K562 (cell line): ENCODE data around the gene NCF2. TPM values are rescaled to one million over a fixed set of nuclear protein-coding genes. Genes with fewer than 3 reads are reported as not detected.

ENCODE experiments used
- ETV5 ChIP-seq: sonication (generic); formaldehyde crosslinking; IDR thresholded peaks from 2 replicates; pipeline ENCODE4 v1.4.0; 2020; ENCODE audit warnings: low read depth, mild to moderate bottlenecking, missing genetic modification reagents
- HNRNPLL ChIP-seq: fragments of 200-400 bp; formaldehyde crosslinking; IDR thresholded peaks from 2 replicates; pipeline ENCODE4 v1.6.1; 2017; ENCODE audit warnings: low read length, low read depth, mild to moderate bottlenecking; ENCODE audit not compliant: poor library complexity, severe bottlenecking
- KAT8 ChIP-seq: fragments of 450-650 bp; IDR thresholded peaks from 2 replicates; pipeline ENCODE4 v1.6.1; 2016; ENCODE audit warnings: low read depth, mild to moderate bottlenecking
- PHTF2 ChIP-seq: fragments of 250-450 bp; sonication (Bioruptor Pico); IDR thresholded peaks from 2 replicates; pipeline ENCODE4 v1.5.0; 2021; ENCODE audit warnings: mild to moderate bottlenecking
- SRSF9 ChIP-seq: fragments of 200-400 bp; formaldehyde crosslinking; IDR thresholded peaks from 2 replicates; pipeline ENCODE4 v1.6.1; 2017; ENCODE audit warnings: low read depth, low read length, borderline replicate concordance
- polyA plus RNA-seq, 8 experiments: library from polyadenylated mRNA; depleted of rRNA in 4 of 8; stranded (reverse) in 5 of 8; unstranded in 3 of 8; fragments of >200 nt; fragmentation: Nextera tagmentation in 2 of 8; fragmentation: Illumina TruSeq in 1 of 8; extraction: Ambion mirVana in 2 of 8; extraction: Trizol in 1 of 8; gene quantifications; 2 replicates each; pipeline versions ENCODE4 v1.2.1 to v1.2.3, GENCODE V29; 2011 to 2014; ENCODE audit warnings: inconsistent platforms in 1 of 8, missing spikeins in 1 of 8
- total RNA-seq, 7 experiments: library from RNA; depleted of rRNA in 6 of 7; stranded (reverse); fragments of >200 nt in 6 of 7; fragmentation: Illumina TruSeq in 2 of 7; extraction: Trizol in 2 of 7; gene quantifications; 2 replicates each; pipeline versions ENCODE4 v1.2.1 to v1.2.3, GENCODE V29; 2011 to 2021; ENCODE audit warnings: low replicate concordance in 1 of 7
- TF ChIP-seq, protein P1 (sequence below): sonication (generic); formaldehyde crosslinking; IDR thresholded peaks from 2 replicates; pipeline ENCODE4 v1.8.0; 2023; ENCODE audit warnings: mild to moderate bottlenecking, missing genetic modification reagents
- TF ChIP-seq, protein P2 (sequence below): fragments of 450-650 bp; IDR thresholded peaks from 2 replicates; pipeline ENCODE4 v1.6.1; 2018; ENCODE audit not compliant: partially characterized antibody
- TF ChIP-seq, protein P3 (sequence below): fragments of 450-650 bp; IDR thresholded peaks from 2 replicates; pipeline ENCODE4 v1.6.1; 2016; ENCODE audit warnings: borderline replicate concordance
- TF ChIP-seq, protein P4 (sequence below): sonication (generic); formaldehyde crosslinking; IDR thresholded peaks from 2 replicates; pipeline ENCODE4 v1.8.1; 2023; ENCODE audit warnings: mild to moderate bottlenecking, missing genetic modification reagents, moderate library complexity

The NCF2 gene
- total and polyA plus RNA-seq, 9 of the 15 experiments (the other 6 are each of a cell fraction or from before 2014, with no cell fraction given) = 0.07 to 0.54 (median 0.16) TPM; not detected in 3

DNA sequence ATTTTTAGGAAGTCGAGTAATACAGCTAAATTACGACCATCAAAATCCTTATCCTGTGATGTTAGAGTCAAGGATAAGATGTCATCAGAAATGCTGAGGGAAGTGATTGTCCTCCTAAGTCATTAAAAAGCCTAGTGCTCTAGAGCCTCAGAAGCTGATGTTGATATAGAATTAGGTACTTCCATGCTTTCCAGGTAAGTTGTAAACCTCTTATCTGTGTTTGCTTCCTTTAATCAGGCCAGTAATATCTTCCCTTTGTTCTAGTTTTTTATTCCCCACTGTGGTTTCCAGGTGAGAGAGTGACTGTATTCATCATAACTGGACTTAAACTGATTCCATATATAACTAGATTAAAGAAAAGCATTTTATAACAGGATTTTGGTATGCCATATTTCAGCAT, 73.5 kb downstream of the NCF2 start (continued):
- TF ChIP-seq, protein P1, sequence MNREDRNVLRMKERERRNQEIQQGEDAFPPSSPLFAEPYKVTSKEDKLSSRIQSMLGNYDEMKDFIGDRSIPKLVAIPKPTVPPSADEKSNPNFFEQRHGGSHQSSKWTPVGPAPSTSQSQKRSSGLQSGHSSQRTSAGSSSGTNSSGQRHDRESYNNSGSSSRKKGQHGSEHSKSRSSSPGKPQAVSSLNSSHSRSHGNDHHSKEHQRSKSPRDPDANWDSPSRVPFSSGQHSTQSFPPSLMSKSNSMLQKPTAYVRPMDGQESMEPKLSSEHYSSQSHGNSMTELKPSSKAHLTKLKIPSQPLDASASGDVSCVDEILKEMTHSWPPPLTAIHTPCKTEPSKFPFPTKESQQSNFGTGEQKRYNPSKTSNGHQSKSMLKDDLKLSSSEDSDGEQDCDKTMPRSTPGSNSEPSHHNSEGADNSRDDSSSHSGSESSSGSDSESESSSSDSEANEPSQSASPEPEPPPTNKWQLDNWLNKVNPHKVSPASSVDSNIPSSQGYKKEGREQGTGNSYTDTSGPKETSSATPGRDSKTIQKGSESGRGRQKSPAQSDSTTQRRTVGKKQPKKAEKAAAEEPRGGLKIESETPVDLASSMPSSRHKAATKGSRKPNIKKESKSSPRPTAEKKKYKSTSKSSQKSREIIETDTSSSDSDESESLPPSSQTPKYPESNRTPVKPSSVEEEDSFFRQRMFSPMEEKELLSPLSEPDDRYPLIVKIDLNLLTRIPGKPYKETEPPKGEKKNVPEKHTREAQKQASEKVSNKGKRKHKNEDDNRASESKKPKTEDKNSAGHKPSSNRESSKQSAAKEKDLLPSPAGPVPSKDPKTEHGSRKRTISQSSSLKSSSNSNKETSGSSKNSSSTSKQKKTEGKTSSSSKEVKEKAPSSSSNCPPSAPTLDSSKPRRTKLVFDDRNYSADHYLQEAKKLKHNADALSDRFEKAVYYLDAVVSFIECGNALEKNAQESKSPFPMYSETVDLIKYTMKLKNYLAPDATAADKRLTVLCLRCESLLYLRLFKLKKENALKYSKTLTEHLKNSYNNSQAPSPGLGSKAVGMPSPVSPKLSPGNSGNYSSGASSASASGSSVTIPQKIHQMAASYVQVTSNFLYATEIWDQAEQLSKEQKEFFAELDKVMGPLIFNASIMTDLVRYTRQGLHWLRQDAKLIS (CRISPR knock-in tag) = no peak
- no peak for TF ChIP-seq HNRNPLL
- TF ChIP-seq SRSF9 = no peak
- TF ChIP-seq PHTF2 = no peak
- TF ChIP-seq, protein P2, sequence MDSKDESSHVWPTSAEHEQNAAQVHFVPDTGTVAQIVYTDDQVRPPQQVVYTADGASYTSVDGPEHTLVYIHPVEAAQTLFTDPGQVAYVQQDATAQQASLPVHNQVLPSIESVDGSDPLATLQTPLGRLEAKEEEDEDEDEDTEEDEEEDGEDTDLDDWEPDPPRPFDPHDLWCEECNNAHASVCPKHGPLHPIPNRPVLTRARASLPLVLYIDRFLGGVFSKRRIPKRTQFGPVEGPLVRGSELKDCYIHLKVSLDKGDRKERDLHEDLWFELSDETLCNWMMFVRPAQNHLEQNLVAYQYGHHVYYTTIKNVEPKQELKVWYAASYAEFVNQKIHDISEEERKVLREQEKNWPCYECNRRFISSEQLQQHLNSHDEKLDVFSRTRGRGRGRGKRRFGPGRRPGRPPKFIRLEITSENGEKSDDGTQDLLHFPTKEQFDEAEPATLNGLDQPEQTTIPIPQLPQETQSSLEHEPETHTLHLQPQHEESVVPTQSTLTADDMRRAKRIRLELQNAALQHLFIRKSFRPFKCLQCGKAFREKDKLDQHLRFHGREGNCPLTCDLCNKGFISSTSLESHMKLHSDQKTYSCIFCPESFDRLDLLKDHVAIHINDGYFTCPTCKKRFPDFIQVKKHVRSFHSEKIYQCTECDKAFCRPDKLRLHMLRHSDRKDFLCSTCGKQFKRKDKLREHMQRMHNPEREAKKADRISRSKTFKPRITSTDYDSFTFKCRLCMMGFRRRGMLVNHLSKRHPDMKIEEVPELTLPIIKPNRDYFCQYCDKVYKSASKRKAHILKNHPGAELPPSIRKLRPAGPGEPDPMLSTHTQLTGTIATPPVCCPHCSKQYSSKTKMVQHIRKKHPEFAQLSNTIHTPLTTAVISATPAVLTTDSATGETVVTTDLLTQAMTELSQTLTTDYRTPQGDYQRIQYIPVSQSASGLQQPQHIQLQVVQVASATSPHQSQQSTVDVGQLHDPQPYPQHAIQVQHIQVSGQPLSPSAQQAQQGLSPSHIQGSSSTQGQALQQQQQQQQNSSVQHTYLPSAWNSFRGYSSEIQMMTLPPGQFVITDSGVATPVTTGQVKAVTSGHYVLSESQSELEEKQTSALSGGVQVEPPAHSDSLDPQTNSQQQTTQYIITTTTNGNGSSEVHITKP = no peak
- no peak for TF ChIP-seq ETV5 (CRISPR knock-in tag)
- TF ChIP-seq, protein P3, sequence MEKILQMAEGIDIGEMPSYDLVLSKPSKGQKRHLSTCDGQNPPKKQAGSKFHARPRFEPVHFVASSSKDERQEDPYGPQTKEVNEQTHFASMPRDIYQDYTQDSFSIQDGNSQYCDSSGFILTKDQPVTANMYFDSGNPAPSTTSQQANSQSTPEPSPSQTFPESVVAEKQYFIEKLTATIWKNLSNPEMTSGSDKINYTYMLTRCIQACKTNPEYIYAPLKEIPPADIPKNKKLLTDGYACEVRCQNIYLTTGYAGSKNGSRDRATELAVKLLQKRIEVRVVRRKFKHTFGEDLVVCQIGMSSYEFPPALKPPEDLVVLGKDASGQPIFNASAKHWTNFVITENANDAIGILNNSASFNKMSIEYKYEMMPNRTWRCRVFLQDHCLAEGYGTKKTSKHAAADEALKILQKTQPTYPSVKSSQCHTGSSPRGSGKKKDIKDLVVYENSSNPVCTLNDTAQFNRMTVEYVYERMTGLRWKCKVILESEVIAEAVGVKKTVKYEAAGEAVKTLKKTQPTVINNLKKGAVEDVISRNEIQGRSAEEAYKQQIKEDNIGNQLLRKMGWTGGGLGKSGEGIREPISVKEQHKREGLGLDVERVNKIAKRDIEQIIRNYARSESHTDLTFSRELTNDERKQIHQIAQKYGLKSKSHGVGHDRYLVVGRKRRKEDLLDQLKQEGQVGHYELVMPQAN = no peak
- no peak for TF ChIP-seq KAT8
- TF ChIP-seq, protein P4, sequence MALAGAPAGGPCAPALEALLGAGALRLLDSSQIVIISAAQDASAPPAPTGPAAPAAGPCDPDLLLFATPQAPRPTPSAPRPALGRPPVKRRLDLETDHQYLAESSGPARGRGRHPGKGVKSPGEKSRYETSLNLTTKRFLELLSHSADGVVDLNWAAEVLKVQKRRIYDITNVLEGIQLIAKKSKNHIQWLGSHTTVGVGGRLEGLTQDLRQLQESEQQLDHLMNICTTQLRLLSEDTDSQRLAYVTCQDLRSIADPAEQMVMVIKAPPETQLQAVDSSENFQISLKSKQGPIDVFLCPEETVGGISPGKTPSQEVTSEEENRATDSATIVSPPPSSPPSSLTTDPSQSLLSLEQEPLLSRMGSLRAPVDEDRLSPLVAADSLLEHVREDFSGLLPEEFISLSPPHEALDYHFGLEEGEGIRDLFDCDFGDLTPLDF (CRISPR knock-in tag) = no peak
